ENCODE data around the gene NEMP2. TPM values are rescaled to one million over a fixed set of nuclear protein-coding genes. Genes with fewer than 3 reads are reported as not detected.

The NEMP2 gene
- total and polyA plus RNA-seq, 2 of the 8 experiments (the other 6 are each of a cell fraction or from before 2014, with no cell fraction given) = 3.1 to 5.3 TPM

- no peak overlapping the region for H3K4me2 ChIP-seq (ENCODE audit: insufficient read depth in 1 of 2, low read depth in 2 of 2, low read length in 2 of 2)
- ChIA-PET CTCF (ENCODE audit: partially characterized antibody) (no interaction called here), POLR2A (ENCODE audit: partially characterized antibody) (no interaction called here)
- H3K4me1 ChIP-seq (replicated peaks in 1 of 4; ENCODE audit: control insufficient read depth in 3 of 4, insufficient read depth in 4 of 4, low read length in 3 of 4) = no peaks in the 10 kb centered on the region
- H3K9ac ChIP-seq (replicated peaks in 1 of 4; ENCODE audit: extremely low read depth in 1 of 4, low read depth in 3 of 4, low read length in 3 of 4) = no peak overlapping the region
- no peak overlapping the region for H4K8ac ChIP-seq (ENCODE audit: extremely low read depth, insufficient read depth, low read length)
- H3K4ac ChIP-seq (replicated peaks; ENCODE audit: insufficient read length, low read depth, low read length) = no peak overlapping the region
- H3K14ac ChIP-seq (ENCODE audit: insufficient read length) = no peak overlapping the region
- H3K23ac ChIP-seq (ENCODE audit: insufficient read length) = no peak overlapping the region
- H2BK20ac ChIP-seq (ENCODE audit: low read length) = no peak overlapping the region
- no peaks in the 10 kb centered on the region for H3K23me2 ChIP-seq (ENCODE audit: low read depth, low read length)
- no peak for FAIRE-seq
- no peak overlapping the region for H2BK5ac ChIP-seq (ENCODE audit: low read depth, low read length)
- no peaks in the 10 kb centered on the region for H3K79me1 ChIP-seq (ENCODE audit: low read depth, low read length)
- no peaks in the 10 kb centered on the region for H3K27me3 ChIP-seq (replicated peaks in 1 of 4; ENCODE audit: control insufficient read depth in 3 of 4, extremely low read depth in 1 of 4, insufficient read depth in 3 of 4, low read length in 3 of 4)
- no peak overlapping the region for H4K5ac ChIP-seq (ENCODE audit: insufficient read length, low read depth, low read length)
- no peak for DNase-seq (ENCODE audit: low read depth in 1 of 2, low spot score in 2 of 2)
- no peak overlapping the region for H3K56ac ChIP-seq (replicated peaks; ENCODE audit: insufficient read length, low read depth, low read length)
- no peak overlapping the region for H2BK15ac ChIP-seq (ENCODE audit: low read length)
- H3K4me3 ChIP-seq (ENCODE audit: extremely low read depth in 1 of 4, insufficient read depth in 2 of 4, low read depth in 3 of 4, low read length in 4 of 4) = no peak overlapping the region
- peak; percentile 58; the same call in 1 of the 2 replicates for TF ChIP-seq MAFK (IDR thresholded peaks at IDR 0.05; ENCODE audit: low read depth, low read length)
- TF ChIP-seq SP4 (IDR thresholded peaks at IDR 0.05; ENCODE audit: low read length) = no peak
- no peak overlapping the region for H2AK5ac ChIP-seq (ENCODE audit: low read depth, low read length)
- no peaks in the 10 kb centered on the region for H3K36me3 ChIP-seq (ENCODE audit: control insufficient read depth in 2 of 4, insufficient read depth in 4 of 4, low read length in 3 of 4)
- no peak overlapping the region for H3K27ac ChIP-seq (ENCODE audit: low read depth, low read length)
- H2BK120ac ChIP-seq (replicated peaks; ENCODE audit: low read depth, low read length) = no peak overlapping the region
- WGBS, 2 experiments (ENCODE audit: extremely low coverage in 1 of 2, insufficient coverage in 1 of 2, insufficient read length in 1 of 2, insufficient replicate concordance in 2 of 2, low coverage in 1 of 2, low lambda C conversion rate in 2 of 2, missing lambda C conversion rate in 1 of 2) = 100% methylated on average over 2 of the region's 2 CpGs; no CpG with 5 or more reads in 1 of the 2 experiments
- H2AFZ ChIP-seq (ENCODE audit: low read length) = no peak overlapping the region
- no peak overlapping the region for H4K91ac ChIP-seq (replicated peaks; ENCODE audit: insufficient read length, low read length)
- H2BK12ac ChIP-seq (ENCODE audit: low read depth, low read length) = no peak overlapping the region
- H3K79me2 ChIP-seq (ENCODE audit: control insufficient read depth in 1 of 2, insufficient read depth in 2 of 2, low read length in 2 of 2) = no peaks in the 10 kb centered on the region
- no peaks in the 10 kb centered on the region for H4K20me1 ChIP-seq (replicated peaks in 1 of 2; ENCODE audit: control insufficient read depth in 1 of 2, insufficient read depth in 2 of 2, low read length in 2 of 2)
- H3K9me3 ChIP-seq (ENCODE audit: insufficient read depth in 2 of 2, low read depth in 1 of 2, low read length in 1 of 2) = no peaks in the 10 kb centered on the region
- no peak overlapping the region for H3K18ac ChIP-seq (ENCODE audit: extremely low read depth, low read length)
Measured at GRCh38 chr2:190457256-190457655, 77.3 kb downstream of the NEMP2 start.

Measured in H1 (cell line).